Measurements from ENCODE around the gene NADK2. TPM values are rescaled to one million over a fixed set of nuclear protein-coding genes. Genes with fewer than 3 reads are reported as not detected.

NADK2 gene
- total and polyA plus RNA-seq, 2 donors (not counting 3 experiments of a cell fraction or from before 2014, with no cell fraction given), result 4.0 to 20.3 TPM

GRCh38 chr5:36162810-36163486 is 78.8 kb downstream of the NADK2 start:
- Histone ChIP-seq H3K9ac (replicated peaks; ENCODE audit: extremely low read depth, insufficient read depth, low read length) (no peak overlapping the region), H3K27ac (ENCODE audit: insufficient read depth, low read depth, low read length) (no peak overlapping the region), H2AFZ (ENCODE audit: low read depth, low read length) (no peak overlapping the region), H3K79me2 (ENCODE audit: control insufficient read depth, insufficient read depth, low read length) (peaks cover 6% of the 10 kb centered on the region), H3K9me1 (replicated peaks; ENCODE audit: control insufficient read depth, extremely low read depth, insufficient read depth, low read length) (no peaks in the 10 kb centered on the region), H3K9me3 (replicated peaks; ENCODE audit: control insufficient read depth, insufficient read depth, low read length) (no peaks in the 10 kb centered on the region), H4K20me1 (replicated peaks; ENCODE audit: control insufficient read depth, extremely low read depth, insufficient read depth, low read length) (no peaks in the 10 kb centered on the region), H3K4me3 (replicated peaks in 1 of 3; ENCODE audit: insufficient read depth in 1 of 3, low read depth in 1 of 3, low read length in 3 of 3) (no peak overlapping the region), H3K27me3 (ENCODE audit: control insufficient read depth in 2 of 2, insufficient read depth in 2 of 2, low read length in 2 of 2) (no peaks in the 10 kb centered on the region), H3K4me2 (ENCODE audit: insufficient read depth, low read length) (no peak overlapping the region), H3K36me3 (ENCODE audit: control insufficient read depth in 2 of 2, extremely low read depth in 1 of 2, insufficient read depth in 2 of 2, low read length in 2 of 2) (peaks cover 7 to 13% of the 10 kb centered on the region in 2 experiments), H3K4me1 (ENCODE audit: control insufficient read depth, extremely low read depth, insufficient read depth, low read length) (no peaks in the 10 kb centered on the region)
- FAIRE-seq (no peak), DNase-seq (ENCODE audit: low read depth, low spot score) (no peak)
- POLR2A ChIA-PET, result no interaction called here
- intact Hi-C loops (cut with micrococcal nuclease) (no loop called here), dilution Hi-C loops (cut with MboI; ENCODE audit: extremely low pct_ligation_motif_present, low sequenced_read_pairs) (no loop called here)
- no TSS peak for BruUV-seq (replicated peaks)
- CTCF ChIA-PET, result interaction anchor here (3.4 kb wide), 1 partner anchor 15 kb away, joined by 8 read pairs; no protein-coding TSS in a partner anchor
- TF ChIP-seq FOS (IDR thresholded peaks at IDR 0.05; ENCODE audit: borderline replicate concordance, insufficient read depth, low read length) (no peak), CTCF (IDR thresholded peaks at IDR 0.05; ENCODE audit: extremely low read depth in 1 of 2, insufficient read depth in 1 of 2, low read depth in 1 of 2, low read length in 2 of 2) (no peak), GATA2 (IDR thresholded peaks at IDR 0.05; ENCODE audit: insufficient read depth, insufficient read length, low read depth, low read length) (no peak), POLR2A (IDR thresholded peaks at IDR 0.05; ENCODE audit: low read depth, low read length) (no peak), EZH2 (IDR thresholded peaks at IDR 0.05; ENCODE audit: borderline replicate concordance, low read depth, low read length, severe bottlenecking) (no peak), JUN (IDR thresholded peaks at IDR 0.05; ENCODE audit: borderline replicate concordance, insufficient read depth, insufficient read length, low read depth) (no peak), POLR2AphosphoS5 (IDR thresholded peaks at IDR 0.05; ENCODE audit: insufficient read depth, low read depth, low read length) (no peak), MYC (IDR thresholded peaks at IDR 0.05; ENCODE audit: low read depth, low read length) (no peak)
- TF ChIP-seq, protein P1, sequence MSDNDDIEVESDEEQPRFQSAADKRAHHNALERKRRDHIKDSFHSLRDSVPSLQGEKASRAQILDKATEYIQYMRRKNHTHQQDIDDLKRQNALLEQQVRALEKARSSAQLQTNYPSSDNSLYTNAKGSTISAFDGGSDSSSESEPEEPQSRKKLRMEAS (IDR thresholded peaks at IDR 0.05; ENCODE audit: insufficient read depth, insufficient read length), result no peak

All from endothelial cell of umbilical vein (primary cell).